ENCODE measurements around the gene KCNAB1. TPM values are rescaled to one million over a fixed set of nuclear protein-coding genes. Genes with fewer than 3 reads are reported as not detected.

KCNAB1 gene
- total RNA-seq, 1 donor from 2014 or later, result 3.2 TPM

GRCh38 chr3:156576051-156576450, 455.7 kb downstream of the KCNAB1 start:
- no peaks in the 10 kb centered on the region for H3K9me3 ChIP-seq
- H3K4me3 ChIP-seq, result no peak overlapping the region
- H3K4me1 ChIP-seq, result no peaks in the 10 kb centered on the region
- H3K27ac ChIP-seq, result no peak overlapping the region
- no peak for TF ChIP-seq CTCF (IDR thresholded peaks at IDR 0.05)
- H3K27me3 ChIP-seq, result no peaks in the 10 kb centered on the region
- intact Hi-C loops (cut with DNase I), result no loop called here
- ATAC-seq (no peak), DNase-seq (no peak)
- no peaks in the 10 kb centered on the region for H3K36me3 ChIP-seq

- Histone ChIP-seq H3K4me3 (no peak overlapping the region), H3K36me3 (no peaks in the 10 kb centered on the region), H3K4me1 (no peaks in the 10 kb centered on the region), H3K9me3 (no peaks in the 10 kb centered on the region), H3K27ac (no peak overlapping the region), H3K27me3 (no peaks in the 10 kb centered on the region)
- TF ChIP-seq CTCF (IDR thresholded peaks at IDR 0.05), result peak; percentile 26
- intact Hi-C loops (cut with DNase I), result no loop called here
- ATAC-seq (peak; percentile 91), DNase-seq (no peak)
Measured at GRCh38 chr3:156576651-156577348, 456.4 kb downstream of the KCNAB1 start.

- peak; percentile 42 for ATAC-seq
- no peak for DNase-seq
- Histone ChIP-seq H3K9me3 (no peaks in the 10 kb centered on the region), H3K36me3 (no peaks in the 10 kb centered on the region), H3K4me1 (no peaks in the 10 kb centered on the region), H3K27me3 (no peaks in the 10 kb centered on the region), H3K27ac (no peak overlapping the region), H3K4me3 (no peak overlapping the region)
- no peak for TF ChIP-seq CTCF (IDR thresholded peaks at IDR 0.05)
- intact Hi-C loops (cut with DNase I), result no loop called here
Measured at GRCh38 chr3:156577736-156578135, 457.4 kb downstream of the KCNAB1 start.

- Histone ChIP-seq H3K4me3 (no peak overlapping the region), H3K27ac (no peak overlapping the region), H3K9me3 (no peaks in the 10 kb centered on the region), H3K4me1 (no peaks in the 10 kb centered on the region), H3K27me3 (no peaks in the 10 kb centered on the region), H3K36me3 (no peaks in the 10 kb centered on the region)
- DNase-seq, result no peak
- no peak for TF ChIP-seq CTCF (IDR thresholded peaks at IDR 0.05)
- peak; percentile 85 for ATAC-seq
- intact Hi-C loops (cut with DNase I), result no loop called here
Measured at GRCh38 chr3:156579427-156579851, 459.1 kb downstream of the KCNAB1 start.

GRCh38 chr3:156581033-156581432, 460.7 kb downstream of the KCNAB1 start:
- intact Hi-C loops (cut with DNase I), result no loop called here
- DNase-seq, result no peak
- Histone ChIP-seq H3K36me3 (no peaks in the 10 kb centered on the region), H3K27me3 (no peaks in the 10 kb centered on the region), H3K4me1 (no peaks in the 10 kb centered on the region), H3K4me3 (no peak overlapping the region), H3K27ac (no peak overlapping the region), H3K9me3 (no peaks in the 10 kb centered on the region)
- TF ChIP-seq CTCF (IDR thresholded peaks at IDR 0.05), result no peak
- ATAC-seq, result no peak

GRCh38 chr3:156581954-156582353, 461.6 kb downstream of the KCNAB1 start:
- H3K4me3 ChIP-seq, result no peak overlapping the region
- no peak for TF ChIP-seq CTCF (IDR thresholded peaks at IDR 0.05)
- no peaks in the 10 kb centered on the region for H3K9me3 ChIP-seq
- no peaks in the 10 kb centered on the region for H3K27me3 ChIP-seq
- H3K36me3 ChIP-seq, result no peaks in the 10 kb centered on the region
- no peaks in the 10 kb centered on the region for H3K4me1 ChIP-seq
- intact Hi-C loops (cut with DNase I), result no loop called here
- DNase-seq (no peak), ATAC-seq (no peak)
- H3K27ac ChIP-seq, result no peak overlapping the region
